HG03378 (cell line): ENCODE results near the gene WDR38.

Experiments used
- ATAC-seq: cut with Tn5 transposase; IDR thresholded peaks from one replicate; pipeline ENCODE4 v1.9.1; 2021; ENCODE audit warnings: mild to moderate bottlenecking, moderate library complexity; ENCODE audit not compliant: unreplicated experiment

The WDR38 gene, protein sequence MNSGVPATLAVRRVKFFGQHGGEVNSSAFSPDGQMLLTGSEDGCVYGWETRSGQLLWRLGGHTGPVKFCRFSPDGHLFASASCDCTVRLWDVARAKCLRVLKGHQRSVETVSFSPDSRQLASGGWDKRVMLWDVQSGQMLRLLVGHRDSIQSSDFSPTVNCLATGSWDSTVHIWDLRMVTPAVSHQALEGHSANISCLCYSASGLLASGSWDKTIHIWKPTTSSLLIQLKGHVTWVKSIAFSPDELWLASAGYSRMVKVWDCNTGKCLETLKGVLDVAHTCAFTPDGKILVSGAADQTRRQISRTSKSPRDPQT

DNA sequence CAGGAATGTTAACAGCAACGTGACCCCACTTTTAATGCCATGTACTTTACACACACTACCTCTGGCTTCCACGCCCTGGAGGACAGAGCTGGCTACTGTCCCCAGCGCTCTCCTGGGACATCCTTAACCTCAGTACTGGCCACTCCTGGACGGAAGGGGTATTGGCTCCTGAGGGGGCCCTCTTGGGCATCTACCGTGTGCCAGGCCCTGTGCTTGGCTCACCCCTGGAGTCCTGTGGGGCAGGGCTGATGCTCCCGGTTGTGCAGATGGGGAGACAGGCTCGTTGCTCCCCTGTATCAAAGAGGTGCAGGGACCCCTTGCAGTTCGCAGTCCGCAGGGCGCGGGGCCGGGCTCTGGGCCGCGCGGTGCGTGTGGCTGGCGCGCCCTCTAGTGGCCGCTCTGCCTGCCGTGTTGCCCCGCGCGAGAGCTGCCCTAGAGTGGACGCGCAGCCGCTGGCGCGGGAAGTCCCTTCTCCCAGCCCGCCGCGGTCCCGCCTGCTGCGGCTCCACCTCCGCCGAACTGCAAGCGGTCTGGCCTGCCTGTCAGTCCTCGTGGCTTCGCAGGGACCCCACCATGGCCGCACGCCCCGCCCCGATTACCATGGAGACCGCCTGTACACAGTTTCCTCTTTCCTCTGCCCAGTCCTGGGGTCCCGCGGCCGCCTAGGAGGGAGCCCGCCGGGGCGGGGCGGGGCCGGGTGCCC is at the start of gene WDR38:
Gene WDR38, plus strand, starts transcription at position 632 of the 703 bp plus-strand sequence. CDS start 72 bp downstream, outside the sequence.
- no peak for ATAC-seq

DNA sequence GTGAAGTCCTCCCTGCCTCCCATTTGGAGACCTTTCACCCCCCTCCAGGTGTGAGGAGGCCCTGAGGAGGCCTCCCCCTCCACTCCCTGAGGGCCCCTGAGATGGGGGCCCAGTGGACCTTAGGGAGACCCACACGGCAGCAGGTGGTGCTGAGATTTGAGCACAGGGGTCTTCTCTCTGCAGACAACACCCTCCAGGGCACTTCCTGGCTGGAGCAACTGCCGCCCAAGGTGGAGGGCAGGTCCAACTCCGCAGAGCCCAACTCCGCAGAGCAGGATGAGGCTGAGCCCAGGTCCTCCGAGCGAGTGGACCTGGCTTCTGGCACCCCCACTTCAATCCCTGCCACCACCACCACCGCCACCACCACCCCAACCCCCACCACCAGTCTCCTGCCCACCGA is 49.3 kb upstream of the WDR38 start:
- no peak for ATAC-seq

DNA sequence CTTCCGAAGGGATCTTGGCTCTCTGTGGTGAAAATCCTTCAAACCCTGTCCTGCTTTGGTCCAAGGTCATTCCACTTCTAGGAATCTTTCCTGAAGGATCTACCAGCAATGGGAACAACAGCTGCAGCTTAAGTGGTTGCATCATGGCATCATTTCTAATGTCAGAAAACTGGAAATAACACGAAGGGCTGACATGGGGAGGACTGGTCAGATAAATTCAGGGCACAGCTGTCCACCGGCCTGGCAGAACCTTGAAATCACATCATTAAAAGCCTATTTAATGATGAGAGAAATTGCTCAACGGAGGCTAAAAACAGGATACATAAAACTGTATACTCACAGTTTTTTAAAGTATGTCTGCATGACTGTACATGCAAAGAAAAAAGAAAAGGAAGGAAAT is 48.1 kb upstream of the WDR38 start:
- no peak for ATAC-seq

DNA sequence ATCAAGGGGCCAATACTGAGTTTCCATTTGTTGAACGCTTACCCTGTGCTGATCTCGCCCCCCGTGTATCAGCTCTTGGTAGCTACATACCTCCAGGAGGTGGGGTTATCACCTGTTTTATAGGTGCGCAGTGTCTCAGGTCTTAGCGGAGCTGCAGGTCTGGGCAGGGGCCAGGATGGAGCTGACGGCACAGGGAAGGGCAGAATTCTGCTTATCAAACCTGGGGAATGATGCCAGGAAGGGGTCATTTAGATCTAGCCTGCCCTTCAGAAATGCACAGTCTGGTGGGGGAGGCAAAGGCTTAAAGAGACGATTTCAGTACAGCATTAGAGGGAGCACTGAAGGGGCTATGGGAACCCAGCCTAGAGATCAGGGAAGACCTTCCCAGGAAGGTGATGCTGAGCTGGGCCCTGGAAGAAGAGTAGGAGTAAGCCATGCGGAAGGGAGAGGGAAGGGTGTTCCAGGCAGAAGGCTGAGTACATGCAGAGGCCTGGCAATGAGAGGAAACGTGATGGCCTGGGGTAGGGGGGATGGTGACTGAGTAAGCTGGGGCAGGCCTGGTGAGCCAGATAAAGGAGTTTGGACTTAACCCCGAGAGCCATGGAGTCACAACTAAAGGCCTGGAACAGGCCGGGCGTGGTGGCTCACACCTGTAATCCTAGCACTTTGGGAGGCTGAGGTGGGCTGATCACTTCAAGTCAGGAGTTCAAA is 44.9 kb upstream of the WDR38 start:
- no peak for ATAC-seq

DNA sequence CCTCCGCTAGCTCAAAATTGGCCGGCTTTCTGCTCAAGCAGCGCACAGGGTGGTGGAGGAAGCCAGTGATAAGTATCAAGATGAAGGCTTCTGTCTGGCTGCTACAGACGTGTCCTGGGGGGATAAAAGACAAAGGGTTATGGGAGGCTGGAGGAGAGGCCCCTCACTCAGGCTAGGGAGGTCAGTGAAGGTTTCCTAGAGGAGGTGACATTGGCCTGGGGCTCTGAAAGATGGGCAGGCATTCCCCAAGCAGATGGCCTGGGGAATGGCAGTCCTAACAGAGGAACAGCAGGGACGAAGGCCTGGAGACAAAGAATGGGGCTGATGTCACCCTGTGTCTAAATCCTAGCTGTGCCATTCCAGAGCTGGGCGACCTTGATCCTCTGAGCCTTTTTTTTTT is 44.0 kb upstream of the WDR38 start:
- no peak for ATAC-seq

DNA sequence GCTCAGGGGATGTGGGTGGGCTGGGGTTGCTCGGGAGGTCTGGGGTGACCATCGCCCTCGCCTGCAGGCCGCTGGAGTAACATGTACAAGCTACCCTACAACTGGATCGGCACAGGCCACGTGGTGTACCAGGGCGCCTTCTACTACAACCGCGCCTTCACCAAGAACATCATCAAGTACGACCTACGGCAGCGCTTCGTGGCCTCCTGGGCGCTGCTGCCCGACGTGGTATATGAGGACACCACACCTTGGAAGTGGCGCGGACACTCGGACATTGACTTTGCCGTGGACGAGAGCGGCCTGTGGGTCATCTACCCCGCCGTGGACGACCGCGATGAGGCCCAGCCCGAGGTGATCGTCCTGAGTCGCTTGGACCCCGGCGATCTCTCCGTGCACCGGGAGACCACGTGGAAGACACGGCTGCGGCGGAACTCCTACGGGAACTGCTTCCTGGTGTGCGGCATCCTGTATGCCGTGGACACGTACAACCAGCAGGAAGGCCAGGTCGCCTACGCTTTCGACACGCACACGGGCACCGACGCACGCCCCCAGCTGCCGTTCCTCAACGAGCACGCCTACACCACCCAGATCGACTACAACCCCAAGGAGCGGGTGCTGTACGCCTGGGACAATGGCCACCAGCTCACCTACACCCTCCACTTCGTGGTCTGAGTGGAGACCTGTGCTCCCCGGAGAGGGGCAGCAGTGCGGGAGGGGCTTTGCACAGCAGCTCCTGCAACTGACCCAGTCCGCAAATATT is 43.3 kb upstream of the WDR38 start:
- ATAC-seq, result no peak

DNA sequence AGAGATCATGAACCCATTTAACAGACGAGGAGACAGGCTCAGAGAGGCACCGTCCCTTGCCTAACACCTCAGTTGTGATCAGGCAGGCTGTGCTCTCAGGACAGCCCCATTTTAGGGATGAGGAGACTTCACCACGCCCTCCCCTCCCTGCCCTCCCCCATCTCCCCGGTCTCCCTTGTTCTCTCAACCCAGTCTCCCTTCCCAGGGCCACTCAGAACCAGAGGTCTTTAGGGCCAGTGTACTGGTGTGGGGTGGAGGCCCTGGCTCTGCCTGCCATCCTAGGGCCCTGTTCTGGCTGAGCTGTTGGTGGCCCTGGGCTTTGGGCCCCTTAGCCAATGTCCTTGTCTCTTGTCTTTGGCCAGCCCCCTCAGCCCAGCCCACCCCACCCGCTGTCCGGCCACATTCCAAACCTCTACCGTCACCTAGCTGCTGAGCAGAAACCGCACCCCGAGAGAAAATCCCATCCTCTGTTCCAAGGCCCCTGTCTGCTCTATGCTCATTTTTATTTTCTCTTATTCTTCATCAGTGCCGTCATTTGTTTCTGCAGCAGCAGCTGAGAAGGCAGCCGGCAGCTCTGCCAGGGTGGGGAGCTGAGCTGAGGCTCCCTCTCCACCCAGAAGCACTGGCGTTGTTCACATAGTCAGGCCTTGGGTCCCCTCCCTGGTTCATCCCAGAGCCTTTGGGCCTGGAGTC is 42.5 kb upstream of the WDR38 start:
- no peak for ATAC-seq

DNA sequence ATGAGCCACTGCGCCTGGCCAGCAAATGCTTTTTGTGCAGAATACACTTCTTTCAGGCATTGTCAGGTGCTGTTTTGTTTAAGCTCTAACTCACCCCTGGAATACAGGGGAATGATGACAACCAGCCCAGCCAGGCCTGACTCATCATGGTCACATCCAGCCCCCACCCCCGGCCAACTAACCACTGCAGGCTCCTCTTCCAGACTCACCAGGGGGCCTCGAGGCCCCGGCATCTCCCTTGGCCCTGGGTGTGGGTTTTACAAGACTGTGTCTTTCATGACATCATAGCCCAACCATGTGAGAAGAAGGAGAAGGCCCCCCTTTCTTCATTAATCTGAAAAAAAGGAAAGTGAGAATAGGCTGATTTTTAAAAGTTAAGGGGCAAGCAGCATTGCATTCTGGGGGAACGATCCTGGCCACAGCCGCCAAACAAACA is 40.8 kb upstream of the WDR38 start:
- no peak for ATAC-seq

DNA sequence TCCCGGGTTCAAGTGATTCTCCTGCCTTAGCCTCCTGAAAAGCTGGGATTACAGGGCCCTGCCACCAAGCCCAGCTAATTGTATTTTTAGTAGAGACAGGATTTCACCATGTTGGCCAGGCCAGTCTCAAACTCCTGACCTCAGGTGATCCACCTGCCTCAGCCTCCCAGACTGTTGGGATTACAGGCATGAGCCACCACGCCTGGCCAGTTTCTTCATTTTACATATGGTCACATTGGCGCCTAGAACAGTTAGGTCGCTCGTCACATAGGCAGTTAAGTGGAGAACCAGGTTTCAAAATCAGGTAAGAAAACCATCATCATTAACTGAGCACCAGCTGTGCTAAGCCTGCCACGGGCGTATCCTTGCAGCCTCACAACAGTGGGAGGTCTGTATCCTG is 40.2 kb upstream of the WDR38 start:
- no peak for ATAC-seq

DNA sequence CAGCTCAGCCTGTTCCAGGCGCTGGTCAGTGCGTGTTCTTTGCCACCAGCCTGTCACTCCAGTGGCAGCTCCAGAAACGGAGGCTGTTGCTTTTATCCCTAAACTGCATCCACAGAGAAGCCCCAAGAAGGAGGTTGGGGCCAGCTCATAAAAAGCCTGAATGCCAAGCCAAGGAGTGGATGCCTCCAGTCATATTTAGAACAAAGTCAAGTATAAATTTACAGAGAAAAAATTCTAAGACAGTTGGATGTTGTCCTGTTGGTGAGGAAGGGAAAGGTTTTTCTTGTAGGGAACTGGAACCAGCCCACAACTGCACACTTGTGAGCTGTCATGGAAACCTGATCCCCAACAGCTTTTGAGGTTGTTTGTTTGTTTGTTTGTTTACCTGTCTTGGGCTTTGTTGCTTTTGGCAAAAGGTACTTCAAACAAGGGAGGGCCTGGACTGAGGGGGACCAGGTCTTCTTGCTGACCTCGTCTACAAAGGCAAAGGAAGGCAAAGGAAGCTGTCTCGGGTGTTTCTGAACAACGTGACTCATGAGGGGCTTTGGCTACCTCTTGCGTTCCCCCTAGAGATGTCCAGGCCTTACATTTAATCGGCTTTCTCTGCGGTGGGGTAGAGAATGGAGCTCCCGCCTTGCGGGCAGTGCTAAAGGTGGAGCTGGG is 39.6 kb upstream of the WDR38 start:
- no peak for ATAC-seq

DNA sequence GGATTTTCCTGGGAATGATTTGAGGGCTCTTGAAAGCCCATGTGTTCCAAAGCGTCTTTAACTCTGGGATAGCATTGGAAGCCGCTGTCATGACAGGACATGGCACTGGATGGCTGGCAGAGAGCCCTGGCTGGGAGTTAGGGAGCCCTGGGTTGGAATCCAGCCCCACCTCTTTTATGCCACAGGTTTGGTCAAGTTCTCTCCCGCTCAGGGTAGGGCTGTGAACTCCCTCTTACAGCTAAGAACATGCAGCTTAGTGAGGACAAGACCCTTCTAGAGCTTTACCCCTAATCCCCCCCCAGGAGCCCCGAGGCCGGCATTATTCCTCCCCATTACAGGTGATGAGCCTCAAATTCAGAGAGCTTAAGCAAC is 39.1 kb upstream of the WDR38 start:
- ATAC-seq, result no peak

DNA sequence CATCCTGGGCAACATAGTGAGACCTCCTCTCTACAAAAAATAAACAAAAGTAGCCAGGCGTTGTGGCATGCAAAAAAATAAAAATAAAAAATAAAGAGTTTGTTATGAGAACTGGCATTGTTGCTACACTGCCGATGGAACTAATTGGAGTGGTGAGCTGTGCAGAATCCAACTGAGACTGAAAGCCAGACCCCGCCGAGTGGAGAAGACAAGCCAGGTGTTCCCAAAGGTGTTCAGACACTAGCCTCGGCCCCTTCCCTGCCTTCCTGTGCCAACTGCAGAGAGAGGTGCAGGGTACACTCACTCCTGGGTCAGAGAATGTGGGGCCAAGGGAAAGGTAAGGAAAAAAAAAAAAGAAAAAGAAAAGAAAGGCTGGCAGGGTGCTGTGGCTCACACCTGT is 37.7 kb upstream of the WDR38 start:
- ATAC-seq, result no peak

DNA sequence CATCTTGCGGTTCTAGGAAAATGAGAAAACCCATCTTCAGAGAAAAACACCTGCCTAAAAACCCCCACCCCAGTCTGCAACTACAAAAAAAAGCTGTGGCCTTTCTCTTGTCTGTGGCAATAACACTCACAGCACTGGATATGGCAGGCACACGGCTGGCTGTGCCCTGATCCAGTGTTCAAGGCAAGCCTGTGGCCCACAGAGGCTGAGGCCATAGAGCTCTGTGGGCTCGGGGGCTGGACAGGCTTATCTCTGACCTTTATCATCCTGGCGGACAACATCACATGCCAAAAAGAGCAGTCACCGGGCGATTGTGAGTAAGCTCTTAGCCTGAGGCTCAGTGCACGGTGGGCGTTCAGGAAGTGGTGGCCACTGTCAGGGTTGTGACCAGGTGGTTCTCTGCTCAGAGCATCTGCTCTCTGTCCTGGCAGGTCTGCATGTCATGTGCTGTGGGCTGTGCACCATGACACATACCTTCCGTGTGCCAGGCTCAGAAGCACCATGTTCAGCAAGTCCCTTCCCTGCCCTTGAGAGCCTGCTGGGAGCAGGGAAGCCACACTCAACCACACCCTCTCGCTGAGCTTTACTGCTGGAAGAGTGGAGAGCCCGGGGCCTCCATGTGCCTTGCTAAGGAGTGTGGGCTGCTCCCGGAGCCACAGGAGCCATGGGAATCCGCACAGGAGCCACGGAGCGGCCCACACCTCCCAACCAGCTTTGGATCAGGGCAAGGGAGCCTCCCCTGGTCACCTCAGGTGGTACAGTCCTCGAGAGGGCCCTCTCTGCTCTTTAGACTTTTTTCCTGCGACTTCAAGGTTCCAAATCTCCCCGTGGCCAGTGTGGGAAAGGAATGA is 34.6 kb upstream of the WDR38 start:
- ATAC-seq, result no peak

DNA sequence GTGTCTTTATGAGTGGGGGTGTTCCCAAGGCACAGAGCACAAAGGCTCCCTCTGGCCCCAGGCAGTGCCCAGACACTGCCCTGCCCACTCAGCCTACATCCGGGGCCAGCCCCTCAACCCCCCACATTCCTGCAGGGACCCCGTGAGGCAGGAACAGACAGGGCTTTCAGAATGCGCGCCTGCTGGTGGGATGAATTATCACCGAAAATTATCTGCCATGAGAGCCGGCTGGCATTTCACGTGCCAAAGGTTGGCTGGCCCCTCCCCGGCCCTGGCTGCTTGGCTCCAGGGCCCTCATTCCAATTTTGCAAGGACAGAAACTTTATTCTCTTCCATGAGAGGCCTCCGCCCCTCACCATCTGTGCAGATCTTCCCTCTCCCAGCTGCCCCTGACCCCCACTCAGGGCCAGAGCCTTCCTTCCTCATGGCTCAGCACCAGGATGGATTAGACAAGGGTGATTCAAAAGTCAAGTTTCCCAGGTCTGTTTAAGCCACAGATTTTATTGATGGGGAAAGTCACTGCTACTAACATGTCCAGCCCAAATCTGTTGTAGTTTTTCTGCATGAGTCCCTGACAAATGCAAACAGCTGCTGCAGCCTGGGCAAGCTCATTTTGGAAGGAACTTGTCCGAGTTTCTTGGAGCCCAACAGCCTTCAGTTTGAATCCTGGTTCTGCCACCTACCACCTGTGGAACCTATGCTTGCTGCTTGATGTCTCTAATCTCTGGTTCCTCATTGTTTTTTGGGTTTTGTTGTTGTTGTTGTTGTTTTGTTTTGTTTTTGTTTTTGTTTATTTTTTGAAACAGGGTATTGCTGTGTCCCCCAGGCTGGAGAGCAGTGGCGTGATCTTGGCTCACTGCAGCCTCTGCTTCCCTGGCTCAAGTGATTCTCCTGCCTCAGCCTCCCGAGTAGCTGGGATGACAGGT is 32.3 kb upstream of the WDR38 start:
- no peak for ATAC-seq

DNA sequence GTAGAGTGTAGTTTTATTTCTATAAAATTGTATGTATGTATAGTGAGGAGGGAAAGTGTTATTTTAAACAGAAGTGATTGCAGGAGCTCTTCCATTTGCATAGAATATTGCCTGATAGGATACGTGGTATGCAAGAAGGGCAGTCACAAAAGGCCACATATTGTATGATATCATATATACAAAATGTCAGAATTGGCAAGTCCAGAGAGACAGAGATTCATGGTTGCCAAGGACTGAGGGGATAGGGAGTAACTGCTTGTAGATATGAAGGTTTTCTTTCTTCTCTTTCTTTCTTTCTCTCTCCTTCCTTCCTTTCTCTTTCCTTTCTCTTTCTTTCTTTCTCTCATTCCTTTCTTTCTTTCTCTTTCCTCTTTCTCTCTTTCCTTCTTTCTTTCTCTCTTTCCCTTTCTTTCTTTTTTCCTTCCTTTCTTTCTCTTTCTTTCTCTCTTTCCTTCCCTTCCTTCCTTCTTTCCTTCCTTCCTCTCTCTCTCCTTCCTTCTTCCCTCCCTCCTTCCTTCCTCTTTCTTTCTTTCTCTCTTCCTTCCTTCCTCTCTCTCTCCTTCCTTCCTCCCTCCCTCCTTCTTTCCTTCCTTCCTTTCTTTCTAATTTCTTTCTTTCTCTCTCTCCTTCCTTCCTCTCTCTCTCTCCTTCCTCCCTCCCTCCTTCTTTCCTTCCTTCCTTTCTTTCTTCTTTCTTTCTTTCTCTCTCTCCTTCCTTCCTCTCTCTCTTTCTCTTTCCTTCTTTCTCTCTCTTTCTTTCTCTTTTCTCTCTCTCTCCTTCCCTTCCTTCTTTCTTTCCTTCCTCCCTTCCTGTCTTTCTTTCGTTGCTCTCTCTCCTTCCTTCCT is 24.5 kb upstream of the WDR38 start:
- ATAC-seq, result no peak

DNA sequence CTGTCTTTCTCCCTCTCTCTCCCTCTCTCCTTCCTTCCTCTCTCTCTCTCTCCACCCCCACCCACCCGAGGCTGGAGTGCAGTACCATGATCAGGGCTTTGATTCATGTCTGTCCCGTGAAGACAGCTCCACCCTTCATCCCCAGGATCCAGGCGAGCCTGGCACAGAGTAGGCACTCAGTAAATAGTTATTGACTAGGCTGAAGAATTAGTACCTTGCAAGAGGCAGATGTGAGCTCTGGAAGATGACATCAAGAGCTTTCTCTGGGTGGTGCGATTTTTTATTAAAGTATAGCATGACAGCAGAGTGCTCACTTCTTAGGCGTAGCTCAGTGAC is 24.0 kb upstream of the WDR38 start:
- no peak for ATAC-seq

DNA sequence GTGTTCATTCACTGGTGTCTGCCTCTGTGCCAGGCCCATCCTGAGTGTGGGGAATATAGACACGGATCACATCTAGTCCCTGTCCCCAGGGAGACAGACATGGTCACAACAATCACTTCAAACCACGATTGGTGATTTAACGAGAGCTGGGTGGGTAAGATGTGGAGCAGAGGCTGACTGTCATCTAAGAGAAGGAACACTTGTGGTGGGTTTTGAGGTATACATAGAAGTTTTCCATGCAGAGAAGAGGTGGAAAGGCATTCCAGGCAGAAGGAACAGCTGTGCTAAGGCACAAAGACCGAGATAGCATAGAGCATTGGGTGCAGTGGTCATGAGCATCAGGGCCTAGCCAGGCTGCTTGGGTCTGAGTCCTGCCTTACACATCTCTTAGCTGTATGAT is 22.7 kb upstream of the WDR38 start:
- no peak for ATAC-seq
